Psoas muscle (tissue), 8 donors: ENCODE data around the gene ALK. TPM values are rescaled to one million over a fixed set of nuclear protein-coding genes. Genes with fewer than 3 reads are reported as not detected.

Experiments used
- ATAC-seq, 4 donors: fragments of 200-7000 bp; cut with Tn5 transposase; one replicate each; pipeline ENCODE4 v1.9.1; 2020; ENCODE audit warnings: moderate library complexity in 3 of 4, mild to moderate bottlenecking in 2 of 4
- DNase-seq, 2 donors: peaks; one replicate each; pipeline ENCODE4 v3.0.0-alpha.2; 2020
- H3K27ac ChIP-seq: fragments of 200-600 bp; one replicate; pipeline ENCODE4 v1.8.0; 2022
- H3K27me3 ChIP-seq, 3 donors: fragments of 200-600 bp in 1 of 3; one replicate each; pipeline versions ENCODE4 v1.6.1 to v1.8.0; 2013 to 2022; ENCODE audit warnings: low read length in 2 of 3, mild to moderate bottlenecking in 2 of 3, moderate library complexity in 1 of 3; ENCODE audit not compliant: insufficient read depth in 3 of 3
- H3K36me3 ChIP-seq, 2 donors: fragments of 200-600 bp in 1 of 2; one replicate each; pipeline versions ENCODE4 v1.6.1 to v1.8.0; 2013 to 2022; ENCODE audit warnings: low read depth in 1 of 2, mild to moderate bottlenecking in 1 of 2, moderate library complexity in 1 of 2; ENCODE audit not compliant: insufficient read depth in 1 of 2
- H3K4me1 ChIP-seq: fragments of 200-600 bp; one replicate; pipeline ENCODE4 v1.8.0; 2022
- H3K4me3 ChIP-seq: fragments of 200-600 bp; one replicate; pipeline ENCODE4 v1.8.0; 2022; ENCODE audit warnings: mild to moderate bottlenecking
- H3K9me3 ChIP-seq: fragments of 200-600 bp; one replicate; pipeline ENCODE4 v1.8.0; 2022
- WGBS, 3 donors: extraction: QIAGEN DNeasy Blood & Tissue Kit; methylation state at CpG; one replicate each; pipeline versions ENCODE4 v1.1.6 to v1.1.7; 2013; 5-methylcytosine and 5-hydroxymethylcytosine counted together
- intact Hi-C, 2 donors: fragments of 100-400 bp; cut with DNase I; formaldehyde crosslinking; loops; one replicate each; pipeline versions ENCODE4 v1.11.0 to v1.14.2; 2022
- polyA plus RNA-seq, 3 donors: library from polyadenylated mRNA; stranded (reverse); fragments of 200-250 nt; gene quantifications; one replicate each; pipeline ENCODE4 v1.2.3, GENCODE V29; 2013
- total RNA-seq, 4 donors: library from RNA; stranded (reverse); fragmentation: NEBNext Ultra II Directional in 2 of 4; extraction: Animal tissue kit (Norgen Biotek cat#: 25700) in 2 of 4; gene quantifications; one replicate each; pipeline versions ENCODE4 v1.2.1 to v1.2.4, GENCODE V29; 2021 to 2023
- TF ChIP-seq, protein P1 (sequence below): fragments of 200-600 bp; IDR thresholded peaks from one replicate; pipeline ENCODE4 v1.8.0; 2022; ENCODE audit warnings: antibody characterized with exemption
- donor health status: healthy with polysubstance abuse.
- donor health status: DM: no; HTN: no; CAD: no; lungs with moderate emphysema.
- donor health status: Bipolar disorder and iron deficiency.
- donor health status: healthy.
- donor health status: DM: yes; HTN: yes; CAD: no.
- donor health status: DM: no; HTN: no; CAD: no.
- donor health status: DM: no; HTN: no; CAD: no.
- donor health status: DM: yes; HTN: yes; CAD: no.

Gene ALK
- total and polyA plus RNA-seq, 7 donors = 0.03 to 0.32 (median 0.08) TPM; not detected in 2

DNA sequence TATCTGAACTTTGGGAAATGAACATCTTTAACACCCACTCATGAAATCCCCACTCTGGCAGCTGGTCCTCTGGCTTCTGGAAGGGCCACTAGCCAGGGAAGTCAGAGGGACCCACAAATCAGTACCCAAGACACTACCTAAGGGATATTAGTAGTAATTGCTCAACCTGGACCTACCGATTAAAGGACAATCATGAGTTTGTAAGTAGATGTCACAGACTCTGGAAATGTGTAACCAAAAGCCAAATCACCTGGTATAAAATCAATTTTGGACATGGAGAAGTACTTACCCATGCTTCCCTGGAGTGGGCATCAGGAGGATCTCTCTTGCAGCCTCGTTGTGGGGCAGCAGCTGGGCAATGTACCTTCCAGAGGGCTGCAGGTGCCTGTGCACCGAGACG is 389.8 kb downstream of the ALK start:
- Histone ChIP-seq H3K27me3 (peaks cover 0 to 5% (median 0%) of the 10 kb centered on the region in 3 donors), H3K4me1 (no peaks in the 10 kb centered on the region), H3K27ac (no peak overlapping the region), H3K9me3 (no peaks in the 10 kb centered on the region), H3K36me3 (no peaks in the 10 kb centered on the region), H3K4me3 (no peak overlapping the region)
- DNase-seq = no peak
- ATAC-seq = no peak
- TF ChIP-seq, protein P1, sequence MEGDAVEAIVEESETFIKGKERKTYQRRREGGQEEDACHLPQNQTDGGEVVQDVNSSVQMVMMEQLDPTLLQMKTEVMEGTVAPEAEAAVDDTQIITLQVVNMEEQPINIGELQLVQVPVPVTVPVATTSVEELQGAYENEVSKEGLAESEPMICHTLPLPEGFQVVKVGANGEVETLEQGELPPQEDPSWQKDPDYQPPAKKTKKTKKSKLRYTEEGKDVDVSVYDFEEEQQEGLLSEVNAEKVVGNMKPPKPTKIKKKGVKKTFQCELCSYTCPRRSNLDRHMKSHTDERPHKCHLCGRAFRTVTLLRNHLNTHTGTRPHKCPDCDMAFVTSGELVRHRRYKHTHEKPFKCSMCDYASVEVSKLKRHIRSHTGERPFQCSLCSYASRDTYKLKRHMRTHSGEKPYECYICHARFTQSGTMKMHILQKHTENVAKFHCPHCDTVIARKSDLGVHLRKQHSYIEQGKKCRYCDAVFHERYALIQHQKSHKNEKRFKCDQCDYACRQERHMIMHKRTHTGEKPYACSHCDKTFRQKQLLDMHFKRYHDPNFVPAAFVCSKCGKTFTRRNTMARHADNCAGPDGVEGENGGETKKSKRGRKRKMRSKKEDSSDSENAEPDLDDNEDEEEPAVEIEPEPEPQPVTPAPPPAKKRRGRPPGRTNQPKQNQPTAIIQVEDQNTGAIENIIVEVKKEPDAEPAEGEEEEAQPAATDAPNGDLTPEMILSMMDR = no peak
- intact Hi-C loops = no loop called here
- WGBS, 3 donors = 75 to 90% (median 80%) methylated on average over 4 of the region's 4 CpGs

DNA sequence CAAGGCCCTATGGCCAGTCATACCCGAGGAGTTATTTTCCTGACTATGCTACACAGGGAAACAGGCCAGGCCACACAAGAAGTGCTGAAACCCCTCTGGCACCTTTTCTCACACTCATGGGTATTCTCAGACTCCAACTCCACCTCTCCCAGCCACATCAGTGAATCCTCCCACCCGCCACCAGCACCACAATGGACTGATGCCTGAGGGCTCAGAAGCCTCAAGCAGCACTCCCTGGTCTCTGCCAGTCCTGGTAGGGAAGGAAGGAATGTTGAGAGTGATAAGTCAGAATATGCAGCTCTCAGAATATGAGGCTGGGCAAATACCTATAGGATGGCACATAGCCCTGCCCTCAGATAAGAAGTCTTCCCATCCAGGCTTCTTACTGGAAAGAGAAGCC is 391.1 kb downstream of the ALK start:
- DNase-seq (no peak), ATAC-seq (no peak)
- WGBS, 3 donors = 67 to 82% (median 78%) methylated on average over 2 of the region's 2 CpGs
- Histone ChIP-seq H3K27ac (no peak overlapping the region), H3K9me3 (no peaks in the 10 kb centered on the region), H3K27me3 (peaks cover 0 to 5% (median 0%) of the 10 kb centered on the region in 3 donors), H3K4me1 (no peaks in the 10 kb centered on the region), H3K36me3 (no peaks in the 10 kb centered on the region), H3K4me3 (no peak overlapping the region)
- TF ChIP-seq, protein P1 = no peak
- intact Hi-C loops = no loop called here

DNA sequence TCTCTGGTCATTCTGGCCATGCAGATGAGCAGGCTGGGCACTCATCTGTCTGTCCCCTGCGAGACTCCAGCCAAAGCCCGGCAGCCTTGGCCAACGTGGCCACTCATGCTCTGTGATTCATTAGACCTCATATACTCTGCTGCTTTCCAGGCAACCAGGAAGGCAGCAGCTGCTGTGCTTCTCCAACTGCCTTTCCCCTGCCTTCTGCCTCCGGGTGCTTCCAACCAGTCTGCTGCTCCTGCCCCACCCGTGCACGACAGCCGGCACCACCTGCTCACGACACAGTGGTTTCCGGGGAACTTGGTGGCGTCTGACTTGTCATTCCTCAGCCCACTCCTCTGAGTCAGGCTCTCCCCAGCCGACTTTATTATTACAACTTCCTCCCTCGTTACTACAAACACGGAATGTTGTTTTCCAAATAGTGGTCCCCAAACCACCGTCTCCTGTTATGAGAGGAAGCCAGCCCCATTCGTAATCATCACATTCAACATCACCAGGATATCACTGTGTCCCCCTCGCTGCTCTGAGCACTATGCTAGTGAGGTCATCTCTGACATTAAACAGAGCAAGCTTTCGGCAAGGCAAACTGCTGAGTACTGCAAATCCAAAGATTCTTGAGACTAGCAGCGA is 392.4 kb downstream of the ALK start:
- WGBS, 3 donors = 9 to 17% (median 12%) methylated on average over 18 of the region's 18 CpGs
- ATAC-seq = peak; percentile 74 to 96 (median 92)
- DNase-seq = peak; percentile 38 to 66
- no peak overlapping the region for H3K27ac ChIP-seq
- no peak overlapping the region for H3K4me3 ChIP-seq
- TF ChIP-seq, protein P1 = no peak
- intact Hi-C loops = no loop called here
- peaks cover 0 to 5% (median 0%) of the 10 kb centered on the region in 3 donors for H3K27me3 ChIP-seq
- H3K9me3 ChIP-seq = no peaks in the 10 kb centered on the region
- no peaks in the 10 kb centered on the region for H3K36me3 ChIP-seq
- H3K4me1 ChIP-seq = no peaks in the 10 kb centered on the region

DNA sequence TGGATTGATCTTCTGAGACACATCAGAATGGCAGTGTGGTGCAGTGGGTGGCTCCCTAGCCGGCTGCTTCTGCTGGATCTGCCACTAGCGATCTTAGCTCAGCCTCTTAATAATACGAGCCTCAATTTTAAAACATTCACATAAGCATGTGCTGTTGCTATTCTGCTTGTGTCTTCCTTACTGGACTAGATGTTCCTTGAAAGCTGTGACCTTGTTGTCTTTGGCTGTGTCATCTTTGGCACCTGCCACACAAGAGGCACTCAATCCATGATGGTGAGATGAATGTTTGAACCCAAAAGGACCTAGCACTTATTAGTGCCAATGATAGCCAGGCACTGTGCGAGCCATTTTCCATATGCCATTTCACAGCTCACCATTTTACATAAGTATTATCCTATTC is 393.0 kb downstream of the ALK start:
- Histone ChIP-seq H3K27ac (no peak overlapping the region), H3K36me3 (no peaks in the 10 kb centered on the region), H3K27me3 (peaks cover 0 to 5% (median 0%) of the 10 kb centered on the region in 3 donors), H3K9me3 (no peaks in the 10 kb centered on the region), H3K4me3 (no peak overlapping the region), H3K4me1 (no peaks in the 10 kb centered on the region)
- WGBS, 3 donors = 79 to 84% (median 81%) methylated on average over 4 of the region's 4 CpGs
- intact Hi-C loops = no loop called here
- DNase-seq (no peak), ATAC-seq (peak in 2 of 4 donors; percentile 28 to 35)
- TF ChIP-seq, protein P1 = no peak

DNA sequence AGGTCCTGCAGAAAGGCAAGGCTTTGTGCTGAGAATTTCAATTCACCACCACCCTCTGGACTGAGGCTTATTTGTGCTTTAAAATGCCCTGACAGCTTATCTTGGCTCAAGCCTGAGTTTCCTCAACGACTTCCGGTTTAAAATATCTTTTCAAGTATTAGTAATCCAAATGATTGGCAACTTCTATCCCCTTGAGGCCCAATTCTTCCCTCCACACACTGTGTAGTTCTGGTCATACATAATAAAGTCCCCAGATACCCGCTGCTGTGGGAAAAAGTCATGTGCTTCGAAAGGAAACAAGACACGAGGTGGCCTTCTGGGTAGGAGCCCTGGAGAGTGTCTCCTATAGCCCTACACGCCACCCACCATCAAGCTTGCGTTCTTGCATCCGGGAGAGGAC is 393.4 kb downstream of the ALK start:
- intact Hi-C loops = no loop called here
- Histone ChIP-seq H3K27me3 (peaks cover 0 to 5% (median 0%) of the 10 kb centered on the region in 3 donors), H3K4me3 (no peak overlapping the region), H3K9me3 (no peaks in the 10 kb centered on the region), H3K36me3 (no peaks in the 10 kb centered on the region), H3K27ac (no peak overlapping the region), H3K4me1 (no peaks in the 10 kb centered on the region)
- TF ChIP-seq, protein P1 = no peak
- DNase-seq (no peak), ATAC-seq (no peak)
- WGBS, 3 donors = 71 to 82% (median 72%) methylated on average over 8 of the region's 8 CpGs
